HG03280 (cell line): ENCODE measurements around the gene GRM7.

ENCODE experiments used
- ATAC-seq: cut with Tn5 transposase; IDR thresholded peaks from one replicate; pipeline ENCODE4 v1.9.1; 2021; ENCODE audit warnings: mild to moderate bottlenecking, moderate library complexity; ENCODE audit not compliant: unreplicated experiment

The GRM7 gene

DNA sequence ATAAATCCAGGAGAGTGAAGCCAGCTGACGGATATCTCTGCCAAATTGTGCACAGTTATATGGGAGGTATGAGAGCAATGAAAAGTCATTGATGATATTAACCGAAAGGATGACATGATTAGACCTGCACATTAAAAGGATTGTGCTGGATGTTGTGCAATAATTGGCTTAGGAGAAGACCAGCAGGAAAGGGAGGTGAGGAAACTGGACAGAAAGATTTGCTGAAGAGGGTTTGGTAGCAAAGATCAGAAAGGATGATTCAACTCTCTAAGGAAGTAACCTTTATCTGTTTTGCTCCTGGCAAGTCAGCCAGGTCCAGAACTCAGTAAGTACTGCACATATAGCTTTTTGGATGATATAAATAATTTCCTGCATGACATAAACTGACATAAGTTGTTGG is 704.7 kb downstream of the GRM7 start:
- no peak for ATAC-seq

DNA sequence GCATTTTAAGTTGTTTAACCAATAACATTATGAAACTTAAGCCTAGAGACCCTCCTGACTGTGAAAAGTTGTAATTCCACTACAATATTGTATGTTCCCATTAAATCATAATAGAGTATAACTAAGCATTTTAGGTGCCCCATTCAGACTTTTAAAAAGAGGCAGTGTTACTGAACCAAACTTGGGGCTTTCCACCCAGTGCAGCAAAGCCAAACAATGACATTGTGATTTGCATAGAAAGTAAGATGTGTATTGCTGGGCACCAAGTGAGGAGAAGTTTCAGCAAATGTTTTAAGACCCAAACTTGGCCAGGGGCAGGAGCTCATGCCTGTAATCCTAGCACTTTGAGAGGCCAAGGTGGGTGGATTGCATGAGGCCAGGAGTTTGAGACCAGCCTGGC is 706.2 kb downstream of the GRM7 start:
- ATAC-seq: no peak

DNA sequence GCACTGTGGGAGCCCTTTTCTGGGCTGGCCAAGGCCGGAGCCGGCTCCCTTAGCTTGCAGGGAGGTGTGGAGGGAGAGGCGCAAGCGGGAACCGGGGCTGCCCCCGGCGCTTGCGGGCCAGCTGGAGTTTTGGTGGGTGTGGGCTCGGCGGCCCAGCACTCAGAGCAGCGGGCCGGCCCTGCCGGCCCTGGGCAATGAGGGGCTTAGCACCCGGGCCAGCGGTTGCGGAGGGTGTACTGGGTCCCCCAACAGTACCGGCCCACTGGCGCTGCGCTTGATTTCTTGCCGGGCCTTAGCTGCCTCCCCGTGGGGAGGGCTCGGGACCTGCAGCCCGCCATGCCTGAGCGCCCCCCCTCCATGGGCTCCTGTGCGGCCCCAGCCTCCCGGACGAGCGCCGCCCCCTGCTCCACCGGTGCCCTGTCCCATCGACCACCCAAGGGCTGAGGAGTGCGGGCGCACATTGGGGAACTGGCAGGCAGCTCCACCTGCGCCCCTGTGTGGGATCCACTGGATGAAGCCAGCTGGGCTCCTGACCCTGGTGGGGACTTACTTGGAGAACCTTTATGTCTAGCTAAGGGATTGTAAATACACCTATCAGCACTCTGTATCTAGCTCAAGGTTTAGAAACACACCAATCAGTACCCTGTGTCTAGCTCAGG is 707.7 kb downstream of the GRM7 start:
- ATAC-seq: no peak

DNA sequence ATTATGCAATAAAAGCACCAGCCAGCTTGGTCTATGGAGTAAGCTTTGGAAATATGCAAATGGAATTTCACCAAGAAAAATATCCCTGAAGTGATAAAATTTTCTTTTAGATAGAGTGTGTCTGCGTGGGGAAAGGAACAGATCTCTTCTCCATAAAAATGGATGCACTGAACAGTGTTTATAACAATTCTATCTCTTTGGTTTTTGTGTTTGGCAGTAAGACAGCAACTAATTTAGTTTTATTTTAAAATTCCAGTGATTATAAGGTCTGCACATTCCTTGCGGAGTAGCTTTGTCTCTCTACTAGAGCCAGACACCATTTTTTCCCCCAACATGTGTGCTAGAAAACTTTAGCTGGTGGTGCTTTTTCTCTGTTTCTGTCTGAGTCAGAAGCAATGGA is 712.4 kb downstream of the GRM7 start:
- no peak for ATAC-seq

DNA sequence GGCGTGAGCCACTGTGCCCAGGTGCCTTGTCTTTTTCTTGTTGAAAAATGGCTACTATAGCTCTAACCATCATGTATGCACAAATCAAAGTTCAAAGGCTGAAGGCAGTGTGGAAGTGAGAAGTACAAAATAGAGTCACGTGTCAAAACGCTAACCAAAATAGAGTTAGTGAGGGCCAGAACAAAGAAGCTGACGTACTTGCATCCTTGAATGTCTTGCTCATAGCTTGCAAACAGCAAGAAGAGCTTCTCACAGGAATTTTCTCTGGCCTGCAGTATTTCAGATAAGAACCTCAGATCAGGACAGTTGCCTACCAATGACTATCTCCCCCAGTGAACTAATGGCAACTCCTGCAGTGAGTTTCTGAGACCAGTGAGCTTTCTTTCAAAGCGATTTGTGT is 713.5 kb downstream of the GRM7 start:
- no peak for ATAC-seq

DNA sequence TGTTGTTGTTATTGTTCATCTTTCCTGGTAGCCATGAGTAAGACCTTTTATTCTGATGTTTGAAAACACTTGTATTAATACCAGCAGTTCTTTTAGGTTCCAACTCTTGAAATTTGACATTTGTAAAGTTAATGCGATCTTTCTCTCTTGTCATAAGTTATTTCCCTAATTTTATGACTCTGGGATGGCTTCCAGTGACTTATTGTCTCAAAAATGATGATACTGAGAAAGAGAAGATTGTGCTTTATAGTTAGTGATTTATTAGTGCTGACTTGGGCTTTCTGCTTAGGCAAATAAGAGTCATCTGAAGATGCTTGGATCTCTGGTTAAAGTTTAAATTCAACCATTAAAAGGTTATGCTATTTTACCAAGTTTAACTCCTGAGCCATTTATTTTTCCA is 715.2 kb downstream of the GRM7 start:
- ATAC-seq: no peak

DNA sequence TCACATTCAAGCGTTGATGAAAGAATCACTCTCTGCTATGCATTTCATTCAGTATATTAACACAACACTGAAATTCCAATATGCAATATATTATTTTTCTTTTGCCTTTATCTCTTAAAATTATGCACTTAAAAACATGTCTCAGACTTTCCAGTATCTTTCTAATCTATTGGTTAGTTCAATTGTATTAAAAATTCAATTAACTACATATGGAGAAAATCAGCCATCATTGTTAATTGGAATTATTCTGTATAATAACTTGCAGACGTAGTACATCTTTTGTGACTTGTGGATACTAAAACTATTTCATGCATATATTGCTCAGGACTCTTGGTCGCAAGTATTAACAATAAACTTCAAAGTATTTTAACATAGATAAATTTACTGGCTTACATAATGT is 715.6 kb downstream of the GRM7 start:
- no peak for ATAC-seq

DNA sequence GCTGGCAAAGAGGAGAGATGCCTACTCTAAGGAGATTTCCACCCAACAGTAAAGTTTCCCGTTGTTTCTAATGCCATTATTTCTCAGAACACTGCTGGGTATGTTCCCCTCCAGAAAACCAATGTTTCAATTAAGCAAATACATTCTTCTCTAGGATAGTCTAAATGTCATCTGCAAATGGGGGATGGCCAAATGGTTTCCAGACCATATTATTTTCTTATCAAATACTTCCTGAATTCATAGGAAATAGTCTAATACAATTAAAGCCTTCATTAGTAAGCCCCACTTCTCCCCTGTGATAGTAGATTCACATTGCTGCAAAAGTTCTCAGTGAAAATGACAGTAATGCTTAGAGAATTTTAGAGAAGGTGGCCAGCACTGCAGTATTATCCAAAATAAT is 716.6 kb downstream of the GRM7 start:
- no peak for ATAC-seq

DNA sequence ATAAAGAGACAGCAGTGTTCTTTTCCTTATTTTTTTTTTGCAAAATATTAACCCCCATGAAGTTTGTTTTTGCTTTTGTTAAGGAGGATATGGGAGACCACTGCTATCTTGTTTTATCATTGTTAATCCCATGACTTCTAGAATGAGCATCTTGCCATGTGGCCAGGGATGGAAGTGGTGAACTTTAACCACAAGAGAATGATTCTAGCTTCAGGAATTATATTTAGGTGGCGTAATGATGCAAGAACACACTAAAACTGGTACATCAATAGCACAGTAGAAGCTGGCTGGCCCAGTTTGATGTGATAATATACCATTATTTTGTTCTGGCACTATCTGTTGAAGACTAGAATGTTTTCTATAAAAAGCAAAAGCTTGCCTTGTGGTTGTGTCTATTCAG is 720.9 kb downstream of the GRM7 start:
- ATAC-seq: no peak

DNA sequence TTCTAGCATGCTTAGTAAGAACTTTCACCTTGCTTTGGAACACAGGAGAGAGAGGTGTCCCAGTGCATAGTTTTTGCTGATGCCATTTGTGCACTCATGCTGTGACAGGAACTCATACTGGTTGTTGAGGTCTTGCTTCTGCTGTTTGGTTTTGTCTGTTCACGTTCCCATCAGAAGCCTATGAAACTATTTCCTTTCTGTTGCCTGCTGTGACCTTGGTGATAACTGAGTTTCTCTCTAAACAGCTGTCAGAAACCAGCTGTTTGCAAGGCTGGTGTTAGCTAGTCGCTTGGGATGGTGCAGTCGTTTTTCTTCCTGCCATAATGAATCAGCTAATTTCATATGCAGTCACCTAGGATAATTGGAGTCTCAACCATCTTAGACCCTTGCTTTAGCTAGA is 724.1 kb downstream of the GRM7 start:
- ATAC-seq: no peak

DNA sequence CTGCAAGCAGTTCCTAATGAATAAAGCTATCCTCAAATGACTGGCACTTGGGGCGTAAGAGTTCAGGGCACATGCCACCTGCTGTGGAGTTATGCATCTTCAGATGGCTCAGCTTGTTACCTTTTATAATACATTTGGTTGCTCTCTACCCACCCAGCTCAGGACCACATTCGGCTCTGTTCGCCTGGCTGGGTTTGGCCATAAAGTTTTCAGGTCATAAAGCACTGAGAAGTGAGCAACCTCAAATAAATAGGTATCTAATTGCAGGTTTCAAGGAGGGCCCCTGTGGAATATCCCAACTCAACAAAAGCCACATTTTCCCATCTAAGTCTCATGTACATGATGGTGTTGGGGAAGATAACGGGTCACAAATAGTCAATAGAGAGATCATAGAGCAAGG is 727.3 kb downstream of the GRM7 start:
- ATAC-seq: no peak

DNA sequence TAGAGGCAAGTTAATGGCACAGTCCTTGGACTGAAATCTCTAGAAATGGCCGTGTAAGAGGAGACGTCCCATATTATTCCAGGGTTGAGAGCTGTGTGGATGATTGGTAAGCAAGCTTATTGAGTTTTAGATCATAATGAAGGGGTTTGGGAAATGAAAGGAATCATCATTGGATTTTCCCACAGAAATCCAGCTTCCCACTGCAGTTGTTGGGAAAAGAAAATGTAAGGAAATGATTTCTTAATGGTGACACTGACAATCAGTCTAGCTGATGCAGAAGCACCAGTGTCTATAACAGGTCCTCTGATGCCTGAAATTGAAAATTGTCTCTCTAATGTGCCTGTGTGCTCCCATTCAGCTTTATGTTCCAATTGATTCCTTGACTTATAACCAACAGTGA is 728.6 kb downstream of the GRM7 start:
- ATAC-seq: no peak

DNA sequence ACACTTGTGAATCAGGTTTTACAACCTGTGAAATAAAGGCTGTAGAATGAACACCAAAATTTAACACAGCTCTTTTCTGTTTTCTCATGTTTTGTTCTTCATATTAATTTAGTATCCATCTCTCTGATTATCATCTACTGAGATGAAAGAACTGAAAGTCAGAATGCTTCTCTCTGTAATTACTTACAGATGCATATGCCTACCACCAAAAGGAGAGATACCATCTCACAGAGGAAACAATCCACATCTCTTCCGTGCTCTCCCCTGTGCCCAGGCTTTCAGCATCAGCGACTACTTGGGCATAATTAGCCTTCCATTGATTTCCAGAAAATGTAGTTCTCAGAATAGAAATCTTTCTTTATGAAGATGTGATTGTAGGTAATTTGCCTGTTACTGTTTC is 741.4 kb downstream of the GRM7 start:
- ATAC-seq: no peak

DNA sequence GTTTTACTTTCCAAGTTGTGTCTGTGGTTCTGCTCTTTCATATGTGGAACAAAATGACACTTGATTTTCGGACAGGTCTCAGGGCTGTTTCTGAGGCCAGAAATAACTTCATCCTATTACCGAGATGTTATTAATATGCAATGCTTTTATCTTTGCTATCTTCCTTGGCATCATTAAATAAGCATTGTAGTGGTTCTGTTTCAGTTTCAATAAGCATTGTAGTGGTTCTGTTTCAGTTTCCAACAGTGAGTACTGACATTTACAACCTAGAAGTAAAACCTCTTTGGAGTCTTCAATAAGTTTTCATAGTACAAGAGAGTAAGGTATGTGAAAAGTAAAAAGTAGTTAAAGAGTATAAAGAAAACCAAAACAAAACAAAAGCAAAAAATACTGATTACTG is 746.2 kb downstream of the GRM7 start:
- no peak for ATAC-seq

DNA sequence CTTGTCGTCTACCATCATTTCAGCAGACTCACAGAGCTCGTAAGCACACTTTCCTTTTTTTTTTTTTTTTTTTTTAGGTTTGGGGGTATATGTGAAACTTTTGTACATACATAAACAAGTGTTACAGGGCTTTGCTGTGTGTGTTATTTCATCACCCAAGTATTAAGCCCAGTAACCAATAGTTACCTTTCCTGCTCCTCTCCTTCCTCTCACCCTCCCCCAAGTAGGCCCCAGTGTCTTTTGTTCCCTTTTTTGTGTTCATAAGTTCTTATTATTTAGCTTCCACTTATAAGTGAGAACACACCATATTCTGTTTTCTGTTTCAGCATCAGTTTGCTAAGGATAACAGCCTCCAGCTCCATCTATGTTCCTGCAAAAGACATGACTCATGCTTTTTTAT is 746.8 kb downstream of the GRM7 start:
- ATAC-seq: no peak

DNA sequence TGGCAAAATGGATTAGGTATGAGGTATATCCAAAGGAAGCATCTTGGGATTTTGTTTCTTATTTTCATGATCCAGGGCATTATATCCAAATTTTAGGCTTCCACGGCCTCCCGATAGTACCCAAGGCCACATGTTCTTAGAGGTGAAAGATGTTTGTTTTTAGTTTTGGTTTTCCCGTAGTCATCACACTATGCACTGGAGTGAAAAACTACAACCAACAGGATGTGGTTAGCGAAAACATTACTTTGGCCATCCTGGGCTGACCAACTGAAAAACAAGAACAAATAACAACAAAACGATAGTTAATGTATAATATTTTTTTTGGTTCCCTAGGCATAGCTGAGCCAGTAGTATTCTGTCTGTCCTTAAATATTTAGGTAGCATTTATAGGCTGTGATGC is 749.7 kb downstream of the GRM7 start:
- no peak for ATAC-seq

DNA sequence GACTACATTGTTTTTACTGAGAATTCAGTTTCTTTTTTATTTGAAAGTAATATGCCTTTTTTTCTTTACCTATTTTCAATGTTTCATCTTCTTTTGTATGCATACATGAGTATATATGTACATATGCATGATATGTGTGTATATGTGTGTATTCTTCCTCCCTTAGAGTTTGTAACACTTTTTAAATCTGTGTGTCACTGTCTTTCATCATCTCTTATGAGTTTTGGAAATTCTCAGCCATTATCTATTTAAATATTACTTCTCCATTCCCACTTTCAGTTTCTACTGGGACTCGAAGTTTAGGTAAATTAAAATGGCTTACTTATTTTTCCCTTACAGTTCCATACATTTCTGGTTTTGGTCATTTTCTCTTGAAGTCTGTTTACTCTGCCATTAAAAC is 754.1 kb downstream of the GRM7 start:
- ATAC-seq: no peak

DNA sequence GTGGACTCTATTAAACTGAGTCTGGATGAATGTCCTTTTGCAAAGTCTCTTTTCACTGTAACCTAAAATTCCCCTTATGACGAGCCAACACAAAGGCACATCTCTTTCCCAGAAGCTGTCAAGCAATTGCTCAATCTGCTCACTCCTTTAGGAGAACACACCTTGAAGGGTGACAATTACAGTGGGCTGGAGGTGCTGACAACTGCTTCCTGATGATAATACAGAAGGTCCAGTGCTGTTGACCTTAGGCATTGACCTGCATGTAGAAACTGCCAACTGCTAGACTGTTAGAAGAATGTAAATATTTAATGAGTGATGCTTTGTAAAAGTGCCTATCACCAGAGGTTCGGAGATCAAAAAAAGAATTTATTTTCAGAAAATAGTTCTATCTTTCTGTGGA is 757.7 kb downstream of the GRM7 start:
- no peak for ATAC-seq

DNA sequence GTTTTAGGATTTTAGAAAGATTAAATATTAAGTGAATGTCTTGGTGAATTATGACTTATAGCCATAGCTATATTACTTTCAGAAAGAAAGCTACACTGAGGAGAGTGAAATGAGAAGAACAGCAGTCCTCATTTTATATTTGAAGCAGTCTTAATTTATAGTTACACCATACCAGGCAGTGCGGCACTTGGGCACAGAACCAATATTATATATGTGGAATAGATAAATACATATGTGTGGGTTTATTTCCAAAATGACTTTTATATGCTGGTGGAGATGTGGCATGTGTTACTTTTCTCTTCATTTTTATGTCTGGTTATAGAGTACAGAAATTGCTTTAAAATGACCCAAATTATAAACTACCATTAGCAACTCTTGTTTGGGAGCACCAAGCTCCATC is 759.5 kb downstream of the GRM7 start:
- no peak for ATAC-seq

DNA sequence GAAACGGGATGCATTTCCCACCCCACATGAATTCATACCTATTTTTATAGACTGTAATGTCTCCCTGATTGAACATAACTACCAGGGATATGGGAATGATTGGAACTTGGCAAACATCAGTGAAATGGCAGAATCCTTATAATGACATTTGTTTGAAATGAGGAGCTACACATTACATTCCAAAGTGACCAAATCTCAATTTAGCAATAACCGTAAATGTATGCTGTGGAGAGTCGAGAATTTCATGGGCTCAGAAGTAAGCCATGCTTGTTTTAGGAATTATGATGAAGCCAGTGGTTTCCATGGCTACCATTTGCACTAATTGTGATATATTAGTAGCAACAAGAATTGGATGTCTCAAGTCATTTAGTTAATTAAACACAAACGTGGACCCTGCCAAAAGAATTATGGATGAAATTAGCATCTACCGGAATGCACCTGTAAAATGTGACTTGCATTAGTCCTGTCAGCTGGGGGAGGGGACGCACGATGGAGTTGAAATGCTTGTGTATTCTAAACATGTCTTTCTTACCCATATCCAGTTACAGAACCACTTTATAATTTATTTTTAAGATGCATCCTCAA is 760.2 kb downstream of the GRM7 start:
- no peak for ATAC-seq

DNA sequence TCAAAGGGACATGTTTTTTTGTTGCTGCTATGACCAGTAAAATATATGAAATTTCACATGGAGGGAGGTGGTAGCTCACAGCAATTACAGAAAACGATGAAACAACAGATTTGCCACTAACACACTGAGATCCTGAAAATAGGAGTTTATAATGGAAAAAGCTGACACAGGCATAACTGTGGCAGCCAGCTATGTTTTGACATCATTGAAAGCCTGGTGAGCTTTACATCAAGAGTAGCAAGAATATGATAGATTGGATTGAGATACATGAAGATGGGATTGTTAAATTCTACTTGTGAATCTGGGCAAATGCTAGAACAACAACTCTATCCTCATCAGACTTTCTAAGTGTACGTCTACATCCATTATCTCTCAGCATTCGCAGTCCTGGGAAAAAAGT is 760.7 kb downstream of the GRM7 start:
- ATAC-seq: no peak

DNA sequence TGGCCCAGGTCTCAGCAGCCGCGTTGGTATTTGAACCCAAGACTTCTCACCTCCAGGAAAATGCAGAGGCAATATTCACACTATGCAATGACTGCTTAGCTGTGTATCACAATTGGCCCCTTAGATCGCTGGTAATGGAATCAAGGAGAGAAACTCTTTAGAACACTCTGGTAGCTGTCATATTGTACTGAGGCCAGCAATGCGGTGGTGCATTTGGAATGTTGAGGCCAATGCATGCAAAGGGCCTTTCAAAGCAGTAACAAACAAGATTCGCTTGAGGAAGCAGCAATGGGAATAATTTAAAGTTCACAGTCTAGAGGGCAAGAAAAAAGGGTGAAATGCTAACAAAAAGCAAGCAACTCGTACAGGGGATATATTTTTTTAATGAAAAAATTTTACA is 764.1 kb downstream of the GRM7 start:
- no peak for ATAC-seq

DNA sequence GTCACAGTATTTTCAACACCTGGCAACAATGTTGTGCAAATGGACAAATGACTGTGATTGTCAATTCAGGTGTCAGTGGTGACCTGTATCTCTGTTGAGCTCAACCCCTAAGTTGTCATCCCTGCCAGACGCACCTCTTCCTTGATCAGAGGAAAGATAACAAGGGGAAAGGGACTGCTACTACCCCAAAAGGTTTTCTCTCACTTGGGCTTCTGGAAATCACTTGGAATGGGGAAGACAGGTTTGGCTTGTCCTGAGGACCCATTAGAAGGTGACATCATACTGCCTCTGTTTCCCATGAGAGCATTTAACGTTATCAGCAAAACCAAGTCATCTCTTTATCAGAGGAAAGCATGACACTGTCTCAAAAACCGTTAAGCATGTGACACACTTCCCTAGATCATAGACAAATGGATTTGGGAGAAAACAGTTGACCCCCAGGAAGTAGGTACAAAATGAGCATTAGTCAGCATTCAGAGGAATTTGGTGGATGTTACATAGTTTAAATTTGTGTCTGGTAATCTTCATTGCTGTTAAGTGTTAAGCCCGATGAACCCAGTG is 769.5 kb downstream of the GRM7 start:
- ATAC-seq: no peak
